OCI-LY3 (cell line): ENCODE results near the gene KLK2.

Experiments
- H2AFZ ChIP-seq: fragments of 200-600, 300-600 bp; shearing (Covaris generic); 2 replicates; pipeline ENCODE4 v1.6.0; 2014; ENCODE audit warnings: antibody characterized with exemption, low read depth, low read length
- H3K27ac ChIP-seq: fragments of 200-600, 300-600 bp; sonication (generic); 2 replicates; pipeline ENCODE4 v1.5.1; 2014; ENCODE audit warnings: mild to moderate bottlenecking, low read length, moderate library complexity, mixed read lengths
- H3K27me3 ChIP-seq: fragments of 200-600, 300-600 bp; sonication (generic); 2 replicates; pipeline ENCODE4 v1.6.1; 2014; ENCODE audit warnings: low read depth, low read length, mixed read lengths
- H3K36me3 ChIP-seq: fragments of 200-600, 300-600 bp; sonication (generic); replicated peaks from 2 replicates; pipeline ENCODE3; 2014; ENCODE audit warnings: low read depth, low read length, mixed read lengths
- H3K4me1 ChIP-seq: fragments of 300-600, 200-600 bp; sonication (generic); 2 replicates; pipeline ENCODE4 v1.6.1; 2014; ENCODE audit warnings: low read length, mixed read lengths
- H3K4me2 ChIP-seq: fragments of 200-600, 300-600 bp; sonication (generic); 2 replicates; pipeline ENCODE4 v1.6.1; 2014; ENCODE audit warnings: low read length, mixed read lengths
- H3K4me3 ChIP-seq: fragments of 300-600, 200-600 bp; sonication (generic); 2 replicates; pipeline ENCODE4 v1.5.1; 2014; ENCODE audit warnings: antibody characterized with exemption, mild to moderate bottlenecking, low read length, moderate library complexity
- H3K79me2 ChIP-seq: fragments of 300-600, 200-600 bp; shearing (Covaris generic); 2 replicates; pipeline ENCODE4 v1.6.1; 2014; ENCODE audit warnings: mild to moderate bottlenecking, low read length, mixed read lengths
- H3K9ac ChIP-seq: fragments of 300-600, 200-600 bp; shearing (Covaris generic); 2 replicates; pipeline ENCODE4 v1.6.0; 2014; ENCODE audit warnings: mild to moderate bottlenecking, low read length, moderate library complexity
- H3K9me3 ChIP-seq: fragments of 200-600, 300-600 bp; shearing (Covaris generic); 2 replicates; pipeline ENCODE4 v1.6.1; 2014; ENCODE audit warnings: low read length, mixed read lengths; ENCODE audit not compliant: insufficient read depth
- H4K20me1 ChIP-seq: fragments of 200-600, 300-600 bp; sonication (generic); 2 replicates; pipeline ENCODE4 v1.6.1; 2016; ENCODE audit warnings: low read length, mixed read lengths; ENCODE audit not compliant: insufficient read depth
- EZH2phosphoT487 ChIP-seq: fragments of 200-600 bp; shearing (Covaris generic); IDR thresholded peaks from 2 replicates; pipeline ENCODE4 v1.6.1; 2018; ENCODE audit warnings: antibody characterized with exemption, mixed run types, low read depth
- TF ChIP-seq, protein P1 (sequence below): fragments of 200-600, 300-600 bp; sonication (generic); IDR thresholded peaks from 2 replicates; pipeline ENCODE4 v1.5.1; 2014; ENCODE audit warnings: antibody characterized with exemption, low read length, low read depth

The KLK2 gene

DNA sequence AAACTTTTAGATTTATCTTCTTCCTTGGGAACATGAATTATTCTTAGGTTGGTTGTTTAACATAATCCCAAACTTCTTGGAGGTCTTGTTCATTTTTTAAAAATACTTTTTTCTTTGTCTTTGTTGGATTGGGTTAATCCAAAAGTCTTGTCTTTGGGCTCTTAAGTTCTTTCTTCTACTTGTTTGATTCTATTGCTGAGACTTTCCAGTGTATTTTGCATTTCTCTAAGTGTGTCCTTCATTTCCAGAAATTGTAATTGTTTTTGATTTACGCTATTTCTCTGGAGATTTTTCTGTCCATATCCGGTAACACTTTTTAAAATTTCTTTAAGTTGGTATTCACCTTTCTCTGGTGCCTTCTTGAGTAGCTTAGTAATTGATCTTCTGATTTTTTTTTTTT is 30.0 kb upstream of the KLK2 start:
- Histone ChIP-seq H3K36me3 (no peaks in the 10 kb centered on the region), H3K9me3 (peaks cover 7% of the 10 kb centered on the region), H3K27me3 (peaks cover 38% of the 10 kb centered on the region), H3K4me2 (no peak overlapping the region), H3K27ac (no peak overlapping the region), H3K4me1 (no peaks in the 10 kb centered on the region), H2AFZ (no peak overlapping the region), H4K20me1 (no peaks in the 10 kb centered on the region), H3K4me3 (no peak overlapping the region), H3K79me2 (no peaks in the 10 kb centered on the region), H3K9ac (no peak overlapping the region)
- TF ChIP-seq EZH2phosphoT487 = no peak
- TF ChIP-seq, protein P1, sequence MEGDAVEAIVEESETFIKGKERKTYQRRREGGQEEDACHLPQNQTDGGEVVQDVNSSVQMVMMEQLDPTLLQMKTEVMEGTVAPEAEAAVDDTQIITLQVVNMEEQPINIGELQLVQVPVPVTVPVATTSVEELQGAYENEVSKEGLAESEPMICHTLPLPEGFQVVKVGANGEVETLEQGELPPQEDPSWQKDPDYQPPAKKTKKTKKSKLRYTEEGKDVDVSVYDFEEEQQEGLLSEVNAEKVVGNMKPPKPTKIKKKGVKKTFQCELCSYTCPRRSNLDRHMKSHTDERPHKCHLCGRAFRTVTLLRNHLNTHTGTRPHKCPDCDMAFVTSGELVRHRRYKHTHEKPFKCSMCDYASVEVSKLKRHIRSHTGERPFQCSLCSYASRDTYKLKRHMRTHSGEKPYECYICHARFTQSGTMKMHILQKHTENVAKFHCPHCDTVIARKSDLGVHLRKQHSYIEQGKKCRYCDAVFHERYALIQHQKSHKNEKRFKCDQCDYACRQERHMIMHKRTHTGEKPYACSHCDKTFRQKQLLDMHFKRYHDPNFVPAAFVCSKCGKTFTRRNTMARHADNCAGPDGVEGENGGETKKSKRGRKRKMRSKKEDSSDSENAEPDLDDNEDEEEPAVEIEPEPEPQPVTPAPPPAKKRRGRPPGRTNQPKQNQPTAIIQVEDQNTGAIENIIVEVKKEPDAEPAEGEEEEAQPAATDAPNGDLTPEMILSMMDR = no peak

DNA sequence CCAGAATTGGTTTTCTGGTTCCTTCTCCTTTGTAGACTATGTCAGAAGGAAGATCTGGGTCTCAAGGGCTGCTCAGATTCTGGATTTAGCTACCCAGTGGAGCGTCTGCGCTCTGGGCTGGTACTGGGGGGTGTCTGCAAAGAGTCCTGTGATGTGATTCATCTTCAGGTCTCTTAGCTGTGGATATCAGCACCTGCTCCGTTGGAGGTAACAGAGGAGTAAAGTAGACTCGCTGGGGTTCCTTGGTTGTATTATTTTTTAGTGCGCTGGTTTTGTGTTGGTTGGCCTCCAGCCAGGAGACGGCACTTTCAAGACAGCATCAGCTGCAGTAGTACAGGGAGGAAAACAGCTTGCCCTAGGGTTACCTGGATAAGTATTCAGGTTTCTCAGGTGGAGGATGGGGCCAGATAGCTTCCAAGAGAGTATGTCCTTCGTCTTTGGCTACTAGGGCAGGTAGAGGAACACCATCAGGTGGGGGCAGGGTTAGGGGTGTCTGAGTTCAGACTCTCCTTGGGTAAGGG is 29.5 kb upstream of the KLK2 start:
- TF ChIP-seq, protein P1 = no peak
- no peak for TF ChIP-seq EZH2phosphoT487
- no peak overlapping the region for H2AFZ ChIP-seq
- no peaks in the 10 kb centered on the region for H3K36me3 ChIP-seq
- H3K4me2 ChIP-seq = no peak overlapping the region
- peaks cover 7% of the 10 kb centered on the region for H3K9me3 ChIP-seq
- no peak overlapping the region for H3K4me3 ChIP-seq
- peaks cover 43% of the 10 kb centered on the region for H3K27me3 ChIP-seq
- no peaks in the 10 kb centered on the region for H4K20me1 ChIP-seq
- no peaks in the 10 kb centered on the region for H3K79me2 ChIP-seq
- no peaks in the 10 kb centered on the region for H3K4me1 ChIP-seq
- no peak overlapping the region for H3K9ac ChIP-seq
- no peak overlapping the region for H3K27ac ChIP-seq

DNA sequence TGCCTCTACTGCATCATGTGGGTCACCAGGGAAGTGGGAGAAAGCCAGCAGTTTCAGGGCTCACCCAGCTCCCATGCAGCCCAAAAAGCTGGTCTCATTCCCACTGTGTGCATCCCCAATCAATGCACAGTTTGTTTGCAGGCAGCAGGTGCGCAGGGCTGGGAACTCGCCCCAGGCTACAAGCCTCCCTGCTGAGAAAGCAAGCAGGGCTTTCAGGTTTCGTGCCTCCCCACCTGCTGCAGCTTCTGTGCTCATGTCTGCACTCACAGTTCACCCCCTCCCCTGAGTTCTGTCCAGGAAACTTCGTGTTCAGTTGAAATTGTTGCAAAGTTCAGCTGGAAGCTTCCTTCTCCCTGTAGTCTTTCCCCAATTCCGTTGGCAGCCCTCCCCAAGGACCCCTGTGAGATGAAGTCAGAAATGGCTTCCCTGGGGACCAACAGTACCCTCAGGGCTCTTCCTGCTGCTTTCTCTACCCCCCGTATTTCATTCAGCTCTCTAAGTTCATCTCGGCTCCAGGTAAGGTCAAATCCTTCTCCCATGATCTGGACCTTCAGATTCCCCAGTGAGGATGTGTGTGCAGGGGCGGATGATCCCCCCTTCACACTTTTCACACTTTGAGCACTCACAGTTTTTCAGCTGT is 28.8 kb upstream of the KLK2 start:
- no peaks in the 10 kb centered on the region for H3K4me1 ChIP-seq
- TF ChIP-seq, protein P1 = no peak
- no peak for TF ChIP-seq EZH2phosphoT487
- H3K4me2 ChIP-seq = no peak overlapping the region
- no peaks in the 10 kb centered on the region for H3K36me3 ChIP-seq
- H3K9me3 ChIP-seq = peaks cover 7% of the 10 kb centered on the region
- H3K27me3 ChIP-seq = peaks cover 48% of the 10 kb centered on the region
- no peaks in the 10 kb centered on the region for H3K79me2 ChIP-seq
- no peak overlapping the region for H2AFZ ChIP-seq
- no peak overlapping the region for H3K4me3 ChIP-seq
- H3K27ac ChIP-seq = no peak overlapping the region
- H4K20me1 ChIP-seq = no peaks in the 10 kb centered on the region
- no peak overlapping the region for H3K9ac ChIP-seq

DNA sequence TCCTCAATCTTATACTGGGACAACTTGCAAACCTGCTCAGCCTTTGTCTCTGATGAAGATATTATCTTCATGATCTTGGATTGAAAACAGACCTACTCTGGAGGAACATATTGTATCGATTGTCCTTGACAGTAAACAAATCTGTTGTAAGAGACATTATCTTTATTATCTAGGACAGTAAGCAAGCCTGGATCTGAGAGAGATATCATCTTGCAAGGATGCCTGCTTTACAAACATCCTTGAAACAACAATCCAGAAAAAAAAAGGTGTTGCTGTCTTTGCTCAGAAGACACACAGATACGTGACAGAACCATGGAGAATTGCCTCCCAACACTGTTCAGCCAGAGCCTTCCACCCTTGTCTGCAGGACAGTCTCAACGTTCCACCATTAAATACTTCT is 22.5 kb upstream of the KLK2 start:
- H3K4me3 ChIP-seq = no peak overlapping the region
- no peaks in the 10 kb centered on the region for H3K79me2 ChIP-seq
- no peak overlapping the region for H2AFZ ChIP-seq
- TF ChIP-seq, protein P1 = no peak
- no peak for TF ChIP-seq EZH2phosphoT487
- H4K20me1 ChIP-seq = no peaks in the 10 kb centered on the region
- peaks cover 55% of the 10 kb centered on the region for H3K27me3 ChIP-seq
- no peak overlapping the region for H3K4me2 ChIP-seq
- no peaks in the 10 kb centered on the region for H3K4me1 ChIP-seq
- H3K36me3 ChIP-seq = no peaks in the 10 kb centered on the region
- H3K27ac ChIP-seq = no peak overlapping the region
- no peak overlapping the region for H3K9ac ChIP-seq
- no peaks in the 10 kb centered on the region; the same call in 1 of the 2 replicates for H3K9me3 ChIP-seq
